HG02678 (cell line): ENCODE measurements around the gene CPT1B.

Experiments
- ATAC-seq: cut with Tn5 transposase; IDR thresholded peaks from one replicate; pipeline ENCODE4 v1.9.1; 2021; ENCODE audit warnings: mild to moderate bottlenecking, moderate library complexity; ENCODE audit not compliant: unreplicated experiment

CPT1B gene

GRCh38 chr22:50571264-50572175 is 6.7 kb downstream of the CPT1B start:
- no peak for ATAC-seq

- no peak for ATAC-seq
Observed at GRCh38 chr22:50570861-50571260, 7.4 kb downstream of the CPT1B start.

GRCh38 chr22:50569896-50570535 is 8.2 kb downstream of the CPT1B start:
- ATAC-seq, result no peak

GRCh38 chr22:50569041-50569459 is 9.2 kb downstream of the CPT1B start:
- ATAC-seq, result no peak

- no peak for ATAC-seq
Observed at GRCh38 chr22:50568626-50569025, 9.6 kb downstream of the CPT1B start.

GRCh38 chr22:50567721-50568252 is 10.4 kb downstream of the CPT1B start:
- ATAC-seq, result no peak

- ATAC-seq, result no peak
Observed at GRCh38 chr22:50564289-50564688, 13.9 kb downstream of the CPT1B start.

GRCh38 chr22:50563413-50564160 is 14.6 kb downstream of the CPT1B start:
- no peak for ATAC-seq

- peak; percentile 95 for ATAC-seq
Observed at GRCh38 chr22:50562523-50563412, 15.5 kb downstream of the CPT1B start, which contains the start of gene SYCE3. TSS of gene SYCE3 (minus strand) at chr22:50562919. CDS start at chr22:50556405, 6,514 bp downstream.

- ATAC-seq, result no peak
Observed at GRCh38 chr22:50561401-50562358, 16.5 kb downstream of the CPT1B start.

- no peak for ATAC-seq
Observed at GRCh38 chr22:50560034-50560433, 18.2 kb downstream of the CPT1B start.

GRCh38 chr22:50556703-50557102 is 21.5 kb downstream of the CPT1B start:
- ATAC-seq, result no peak

- ATAC-seq, result no peak
Observed at GRCh38 chr22:50553310-50553709, 24.9 kb downstream of the CPT1B start.

GRCh38 chr22:50551160-50551752 is 27.0 kb downstream of the CPT1B start:
- no peak for ATAC-seq

- no peak for ATAC-seq
Observed at GRCh38 chr22:50550395-50550794, 27.8 kb downstream of the CPT1B start.

- ATAC-seq, result no peak
Observed at GRCh38 chr22:50548921-50549790, 29.1 kb downstream of the CPT1B start.

GRCh38 chr22:50548040-50548920 is 29.9 kb downstream of the CPT1B start:
- ATAC-seq, result no peak
